Mesenchymal stem cell (in vitro differentiated cells and primary cell): ENCODE measurements around the gene LDLRAD3.
A peak's percentile ranks its signal among the peaks of the same experiment; 100 is the strongest.

ENCODE experiments used
- DNase-seq: peaks from one replicate; pipeline ENCODE4 v3.0.0-alpha.2; 2013
- H2AFZ ChIP-seq: one replicate; pipeline ENCODE4 v1.6.1; 2013; ENCODE audit warnings: low read depth, mild to moderate bottlenecking, control low read depth, inconsistent platforms, low read length, moderate library complexity
- H2AK5ac ChIP-seq: 2 replicates; pipeline ENCODE4 v1.6.1; 2013; ENCODE audit warnings: low read length, moderate library complexity, mild to moderate bottlenecking, inconsistent platforms; ENCODE audit not compliant: severe bottlenecking
- H2BK120ac ChIP-seq: one replicate; pipeline ENCODE4 v1.6.1; 2013; ENCODE audit warnings: low read depth, mild to moderate bottlenecking, inconsistent platforms, low read length, moderate library complexity
- H2BK12ac ChIP-seq, 2 experiments: one replicate each; pipeline ENCODE4 v1.6.1; 2013; ENCODE audit warnings: inconsistent platforms in 2 of 2, low read length in 2 of 2, mild to moderate bottlenecking in 2 of 2, moderate library complexity in 2 of 2, control low read depth in 1 of 2
- H2BK15ac ChIP-seq: one replicate; pipeline ENCODE4 v1.6.1; 2013; ENCODE audit warnings: mild to moderate bottlenecking, low read depth, inconsistent platforms; ENCODE audit not compliant: poor library complexity, severe bottlenecking
- H2BK5ac ChIP-seq: 2 replicates; pipeline ENCODE4 v1.6.1; 2013; ENCODE audit warnings: low read depth, mild to moderate bottlenecking, low read length, control low read depth, inconsistent platforms; ENCODE audit not compliant: poor library complexity, severe bottlenecking
- H3K14ac ChIP-seq, 2 experiments: one replicate each; pipeline ENCODE4 v1.6.1; 2013; ENCODE audit warnings: inconsistent platforms in 2 of 2, low read length in 2 of 2, control low read depth in 1 of 2, mild to moderate bottlenecking in 1 of 2, moderate library complexity in 1 of 2
- H3K18ac ChIP-seq, 2 experiments: one replicate each; pipeline ENCODE4 v1.6.1; 2013; ENCODE audit warnings: inconsistent platforms in 2 of 2, low read length in 2 of 2, control low read depth in 1 of 2, low read depth in 1 of 2, mild to moderate bottlenecking in 1 of 2
- H3K23ac ChIP-seq, 2 experiments: one replicate each; pipeline ENCODE4 v1.6.1; 2013; ENCODE audit warnings: inconsistent platforms in 2 of 2, low read length in 2 of 2, mild to moderate bottlenecking in 2 of 2, moderate library complexity in 2 of 2, control low read depth in 1 of 2
- H3K27ac ChIP-seq: 2 replicates; pipeline ENCODE4 v1.5.1; 2013; ENCODE audit warnings: mild to moderate bottlenecking, moderate library complexity, low read length, control low read depth, inconsistent platforms; ENCODE audit not compliant: poor library complexity, severe bottlenecking
- H3K27me3 ChIP-seq, 2 experiments: 2 replicates each; pipeline versions ENCODE4 v1.6.1 to v1.7.0; 2013; ENCODE audit warnings: low read length in 2 of 2, mild to moderate bottlenecking in 2 of 2, moderate library complexity in 2 of 2, control low read depth in 1 of 2, inconsistent platforms in 1 of 2; ENCODE audit not compliant: control insufficient read depth in 1 of 2, insufficient read depth in 1 of 2
- H3K36me3 ChIP-seq, 2 experiments: 2 replicates each; pipeline versions ENCODE4 v1.6.1 to v1.7.0; 2013; ENCODE audit warnings: low read length in 2 of 2, control low read depth in 1 of 2, inconsistent platforms in 1 of 2, low read depth in 1 of 2, mild to moderate bottlenecking in 1 of 2; ENCODE audit not compliant: insufficient read depth in 2 of 2, control insufficient read depth in 1 of 2
- H3K4ac ChIP-seq, 2 experiments: one replicate each; pipeline ENCODE4 v1.6.1; 2013; ENCODE audit warnings: inconsistent platforms in 2 of 2, low read length in 2 of 2, mild to moderate bottlenecking in 2 of 2, moderate library complexity in 2 of 2, control low read depth in 1 of 2, low read depth in 1 of 2
- H3K4me1 ChIP-seq: 2 replicates; pipeline ENCODE4 v1.6.1; 2013; ENCODE audit warnings: low read depth, low read length, control low read depth; ENCODE audit not compliant: control insufficient read depth, insufficient read depth
- H3K4me2 ChIP-seq: 2 replicates; pipeline ENCODE4 v1.6.1; 2013; ENCODE audit warnings: low read length, mild to moderate bottlenecking, inconsistent platforms; ENCODE audit not compliant: poor library complexity, severe bottlenecking
- H3K4me3 ChIP-seq, 2 experiments: 2 replicates each; pipeline versions ENCODE4 v1.5.1 to v1.7.0; 2013; ENCODE audit warnings: low read length in 2 of 2, mild to moderate bottlenecking in 2 of 2, control low read depth in 1 of 2, low read depth in 1 of 2; ENCODE audit not compliant: insufficient read depth in 1 of 2
- H3K79me1 ChIP-seq: replicated peaks from 2 replicates; pipeline ENCODE4 v1.6.1; 2013; ENCODE audit warnings: mild to moderate bottlenecking, control low read depth, low read length, inconsistent platforms; ENCODE audit not compliant: poor library complexity, severe bottlenecking
- H3K9ac ChIP-seq: 2 replicates; pipeline ENCODE4 v1.7.0; 2013; ENCODE audit warnings: mild to moderate bottlenecking, low read length, moderate library complexity
- H3K9me3 ChIP-seq: 2 replicates; pipeline ENCODE4 v1.7.0; 2013; ENCODE audit warnings: mild to moderate bottlenecking, low read length; ENCODE audit not compliant: control insufficient read depth
- H4K8ac ChIP-seq: one replicate; pipeline ENCODE4 v1.6.1; 2013; ENCODE audit warnings: inconsistent platforms, mild to moderate bottlenecking, low read length, moderate library complexity
- H4K91ac ChIP-seq: one replicate; pipeline ENCODE4 v1.6.1; 2013; ENCODE audit warnings: mild to moderate bottlenecking, low read length, inconsistent platforms
- WGBS: methylation state at CpG from one replicate; pipeline ENCODE4 v1.1.7; 2013; ENCODE audit warnings: mixed read lengths; 5-methylcytosine and 5-hydroxymethylcytosine counted together

Gene LDLRAD3

DNA sequence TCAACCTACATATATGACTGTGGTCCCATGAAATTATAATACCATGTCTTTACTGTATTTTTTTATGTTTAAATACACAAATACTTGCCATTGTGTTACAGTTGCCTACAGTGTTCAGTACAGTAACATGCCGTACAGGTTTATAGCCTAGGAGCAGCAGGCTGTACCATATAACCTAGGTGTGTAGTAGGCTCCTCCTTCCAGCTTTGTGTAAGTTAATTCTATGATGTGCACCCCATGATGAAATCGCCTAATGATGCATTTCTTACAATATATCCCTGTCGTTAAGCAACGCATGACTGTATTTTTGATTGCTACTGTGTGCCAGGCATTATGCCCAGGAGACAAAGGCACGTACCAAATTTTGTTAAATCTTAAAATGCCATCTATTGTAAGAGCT is 163.7 kb downstream of the LDLRAD3 start:
- Histone ChIP-seq H3K4me3 (no peak overlapping the region), H3K9ac (no peak overlapping the region), H2AK5ac (no peak overlapping the region), H3K4me1 (peaks cover 5% of the 10 kb centered on the region), H3K36me3 (peaks cover 4 to 8% of the 10 kb centered on the region in 2 experiments), H4K8ac (no peak overlapping the region), H3K27me3 (no peaks in the 10 kb centered on the region), H2BK120ac (no peak overlapping the region), H3K27ac (no peak overlapping the region), H2AFZ (no peak overlapping the region), H3K9me3 (peaks cover 3% of the 10 kb centered on the region), H3K23ac (no peak overlapping the region), H3K14ac (no peak overlapping the region), H2BK5ac (no peak overlapping the region), H2BK12ac (no peak overlapping the region), H3K18ac (no peak overlapping the region), H4K91ac (no peak overlapping the region), H3K4me2 (no peak overlapping the region), H3K79me1 (no peaks in the 10 kb centered on the region), H2BK15ac (no peak overlapping the region), H3K4ac (no peak overlapping the region)
- 99% methylated on average over 5 of the region's 5 CpGs for WGBS
- DNase-seq = no peak

- no peak overlapping the region for H2BK15ac ChIP-seq
- no peak overlapping the region for H3K4ac ChIP-seq
- no peak overlapping the region for H3K27ac ChIP-seq
- H2AK5ac ChIP-seq = no peak overlapping the region
- no peaks in the 10 kb centered on the region for H3K79me1 ChIP-seq
- H2AFZ ChIP-seq = no peak overlapping the region
- no peak overlapping the region for H2BK12ac ChIP-seq
- no peak overlapping the region for H4K8ac ChIP-seq
- no peak overlapping the region for H3K14ac ChIP-seq
- no peak overlapping the region for H2BK120ac ChIP-seq
- peaks cover 18% of the 10 kb centered on the region for H3K9me3 ChIP-seq
- 82% methylated on average over 12 of the region's 12 CpGs for WGBS
- no peak overlapping the region for H4K91ac ChIP-seq
- no peak overlapping the region for H2BK5ac ChIP-seq
- H3K18ac ChIP-seq = no peak overlapping the region
- no peak for DNase-seq
- no peaks in the 10 kb centered on the region for H3K27me3 ChIP-seq
- no peak overlapping the region for H3K9ac ChIP-seq
- no peak overlapping the region for H3K4me2 ChIP-seq
- no peak overlapping the region for H3K4me3 ChIP-seq
- H3K36me3 ChIP-seq = peaks cover 4 to 18% of the 10 kb centered on the region in 2 experiments
- no peak overlapping the region for H3K23ac ChIP-seq
- H3K4me1 ChIP-seq = peaks cover 5% of the 10 kb centered on the region
Observed at GRCh38 chr11:36108881-36109589, 165.2 kb downstream of the LDLRAD3 start.

DNA sequence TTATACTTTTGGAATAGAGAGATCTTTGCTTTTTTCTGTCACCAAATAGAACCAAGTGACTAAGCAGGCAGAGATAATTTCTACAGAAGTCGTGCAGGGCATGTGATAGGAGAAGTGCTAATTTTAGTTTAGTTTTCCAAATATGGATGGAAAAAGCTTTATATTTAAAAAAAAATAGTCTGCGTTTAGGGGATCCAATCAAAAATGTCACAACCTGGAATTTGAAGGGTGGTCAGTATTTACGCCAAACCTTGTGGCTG is 165.7 kb downstream of the LDLRAD3 start:
- Histone ChIP-seq H2BK120ac (no peak overlapping the region), H3K4me2 (no peak overlapping the region), H4K8ac (no peak overlapping the region), H3K27ac (no peak overlapping the region), H3K4ac (no peak overlapping the region), H2BK5ac (no peak overlapping the region), H3K9ac (no peak overlapping the region), H3K9me3 (peaks cover 23% of the 10 kb centered on the region), H3K4me1 (peaks cover 5% of the 10 kb centered on the region), H4K91ac (no peak overlapping the region), H2AK5ac (no peak overlapping the region), H3K18ac (no peak overlapping the region), H3K27me3 (no peaks in the 10 kb centered on the region), H3K4me3 (no peak overlapping the region), H3K14ac (no peak overlapping the region), H3K36me3 (peaks cover 4 to 23% of the 10 kb centered on the region in 2 experiments), H2BK15ac (no peak overlapping the region), H2AFZ (no peak overlapping the region), H2BK12ac (no peak overlapping the region), H3K23ac (no peak overlapping the region), H3K79me1 (no peaks in the 10 kb centered on the region)
- 72% methylated on average over 3 of the region's 3 CpGs for WGBS
- DNase-seq = no peak

DNA sequence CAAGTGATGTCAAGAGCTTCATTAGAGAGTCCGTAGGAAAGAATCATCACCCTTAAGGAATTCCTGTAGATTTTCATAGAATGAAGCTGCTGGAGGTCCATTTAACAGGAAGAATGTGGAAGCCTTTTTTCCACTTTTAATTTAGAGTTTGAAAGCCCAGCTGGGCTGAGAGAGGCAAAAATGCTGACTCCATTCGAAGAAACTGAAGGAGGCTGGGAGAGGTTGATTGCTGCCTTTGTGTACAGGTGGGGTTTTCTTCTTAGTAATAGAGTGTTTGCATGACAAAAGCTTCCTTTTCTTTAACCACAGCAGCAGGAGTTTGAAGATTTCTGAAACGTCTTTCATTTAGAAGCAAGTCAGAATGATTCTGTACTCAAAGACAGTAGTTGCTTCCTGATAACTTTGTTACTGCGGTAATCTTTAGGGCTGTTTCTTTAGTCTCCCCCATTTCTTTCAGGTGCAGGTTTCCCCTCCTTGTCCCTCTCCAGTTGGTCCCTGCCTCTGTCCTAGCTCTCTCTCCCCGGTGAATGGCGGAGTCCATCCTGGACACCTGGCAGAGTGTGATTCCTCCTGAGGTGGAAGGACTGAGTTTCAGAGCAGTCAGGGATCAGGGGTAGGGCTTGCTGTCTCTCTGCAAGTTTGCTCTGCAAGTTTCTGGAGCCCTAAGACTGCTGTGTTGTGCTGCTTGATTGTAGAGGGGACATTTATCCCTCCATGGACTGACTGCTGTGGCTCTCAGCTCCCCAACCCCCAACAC is 166.2 kb downstream of the LDLRAD3 start:
- DNase-seq = no peak
- H2BK120ac ChIP-seq = no peak overlapping the region
- no peak overlapping the region for H3K14ac ChIP-seq
- no peak overlapping the region for H3K9ac ChIP-seq
- H2AK5ac ChIP-seq = peak overlapping the region; percentile 34
- no peak overlapping the region for H3K23ac ChIP-seq
- H3K4me2 ChIP-seq = no peak overlapping the region
- H3K4me1 ChIP-seq = peaks cover 5% of the 10 kb centered on the region
- no peak overlapping the region for H4K8ac ChIP-seq
- H2BK5ac ChIP-seq = no peak overlapping the region
- no peak overlapping the region for H3K4me3 ChIP-seq
- no peaks in the 10 kb centered on the region for H3K27me3 ChIP-seq
- H3K18ac ChIP-seq = no peak overlapping the region
- no peaks in the 10 kb centered on the region for H3K79me1 ChIP-seq
- H3K4ac ChIP-seq = no peak overlapping the region
- no peak overlapping the region for H4K91ac ChIP-seq
- H3K27ac ChIP-seq = no peak overlapping the region
- peaks cover 28% of the 10 kb centered on the region for H3K9me3 ChIP-seq
- peaks cover 4 to 27% of the 10 kb centered on the region in 2 experiments for H3K36me3 ChIP-seq
- H2AFZ ChIP-seq = no peak overlapping the region
- H2BK12ac ChIP-seq = no peak overlapping the region
- no peak overlapping the region for H2BK15ac ChIP-seq
- WGBS = 50% methylated on average over 5 of the region's 6 CpGs
